Ramos (cell line): Measurements from ENCODE around the gene B3GALT6.

Experiments
- in situ Hi-C: fragments of 300-500 bp; cut with MboI; formaldehyde crosslinking; loops from one replicate; pipeline ENCODE4 v1.14.3; 2022; ENCODE audit warnings: low sequenced_read_pairs; ENCODE audit not compliant: unreplicated experiment

Gene B3GALT6

DNA sequence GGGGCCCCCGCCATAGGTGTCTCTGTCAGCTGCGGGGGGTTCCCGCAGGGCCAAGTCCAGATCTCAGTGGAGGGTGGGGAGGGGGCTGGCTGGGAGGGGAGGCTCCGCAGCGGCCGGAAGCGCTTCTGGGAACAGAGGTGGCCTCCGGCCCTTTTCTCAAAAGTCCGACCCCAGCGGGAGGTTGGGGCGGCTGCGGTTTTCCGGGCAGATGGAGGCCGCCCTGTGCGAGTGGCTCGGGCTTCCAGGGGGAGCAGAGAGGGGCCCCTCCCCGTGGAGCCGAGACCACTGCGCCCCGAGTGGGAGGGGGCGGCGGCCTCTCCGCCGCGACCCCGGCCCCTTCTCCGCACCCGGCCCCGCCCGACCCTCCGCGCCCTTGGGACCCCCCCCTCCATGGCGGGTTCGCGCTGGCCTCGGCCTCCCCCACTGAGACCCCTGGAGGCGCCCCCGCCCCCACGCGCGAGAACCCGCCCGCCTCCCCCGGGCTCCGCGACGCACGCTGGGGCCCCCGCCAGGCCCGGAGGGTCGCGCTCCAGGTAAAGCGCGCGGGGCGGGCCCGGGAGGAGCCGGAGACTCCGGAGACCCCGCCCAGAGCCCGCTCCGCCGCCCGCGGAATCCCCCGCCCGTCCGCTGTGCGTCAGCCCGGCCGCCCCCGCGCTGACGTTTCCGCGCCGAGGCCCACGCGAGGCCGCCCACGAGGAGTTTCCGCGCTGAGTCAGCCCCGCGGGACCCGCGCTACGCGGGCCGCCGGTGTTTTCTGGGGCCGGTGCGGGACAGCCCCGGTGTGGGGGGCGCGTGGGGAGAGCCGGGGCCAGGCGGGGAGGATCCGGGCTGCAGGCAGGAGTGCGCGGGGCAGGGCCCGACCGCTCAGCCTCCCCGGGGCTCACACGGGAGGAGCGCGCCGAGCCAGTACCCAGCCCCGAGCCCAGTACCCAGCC, 30.9 kb upstream of the B3GALT6 start:
- in situ Hi-C loops: no loop called here

DNA sequence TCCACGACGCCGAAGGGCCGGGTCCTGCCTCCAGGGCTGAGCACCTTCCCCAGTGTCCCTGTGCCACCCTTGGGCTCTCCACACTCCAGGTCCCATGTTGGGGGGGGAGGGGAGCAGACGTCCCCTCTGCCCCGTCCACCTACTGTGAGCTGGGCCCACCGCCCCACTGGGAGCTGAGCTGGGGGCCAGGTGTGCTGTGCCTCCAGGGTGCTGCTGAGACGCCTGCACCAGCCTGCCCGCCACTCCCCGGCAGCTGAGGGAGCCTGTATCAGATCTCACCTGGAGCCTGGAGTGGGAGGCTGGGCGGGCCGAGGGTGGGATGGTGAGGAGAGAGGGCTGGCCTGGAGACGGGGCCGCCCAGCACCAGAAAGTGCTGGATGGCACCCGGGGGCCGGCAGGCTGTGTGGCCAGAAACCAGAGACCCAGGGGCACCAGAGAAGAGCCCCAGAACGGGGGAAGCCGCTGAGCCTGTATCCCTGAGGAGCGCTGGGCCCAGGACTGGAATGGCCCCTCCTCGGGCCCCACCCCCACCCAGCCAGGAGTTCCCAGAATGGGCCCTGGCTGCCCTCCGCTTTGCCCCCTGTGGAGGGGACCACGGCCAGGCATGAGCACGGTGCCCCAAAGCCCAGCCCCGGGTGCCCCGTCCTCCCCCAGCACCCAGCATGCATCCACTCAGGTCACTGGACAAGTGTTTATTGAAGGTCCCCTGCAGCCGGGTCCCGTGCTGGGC, 29.0 kb upstream of the B3GALT6 start:
- in situ Hi-C loops: no loop called here

DNA sequence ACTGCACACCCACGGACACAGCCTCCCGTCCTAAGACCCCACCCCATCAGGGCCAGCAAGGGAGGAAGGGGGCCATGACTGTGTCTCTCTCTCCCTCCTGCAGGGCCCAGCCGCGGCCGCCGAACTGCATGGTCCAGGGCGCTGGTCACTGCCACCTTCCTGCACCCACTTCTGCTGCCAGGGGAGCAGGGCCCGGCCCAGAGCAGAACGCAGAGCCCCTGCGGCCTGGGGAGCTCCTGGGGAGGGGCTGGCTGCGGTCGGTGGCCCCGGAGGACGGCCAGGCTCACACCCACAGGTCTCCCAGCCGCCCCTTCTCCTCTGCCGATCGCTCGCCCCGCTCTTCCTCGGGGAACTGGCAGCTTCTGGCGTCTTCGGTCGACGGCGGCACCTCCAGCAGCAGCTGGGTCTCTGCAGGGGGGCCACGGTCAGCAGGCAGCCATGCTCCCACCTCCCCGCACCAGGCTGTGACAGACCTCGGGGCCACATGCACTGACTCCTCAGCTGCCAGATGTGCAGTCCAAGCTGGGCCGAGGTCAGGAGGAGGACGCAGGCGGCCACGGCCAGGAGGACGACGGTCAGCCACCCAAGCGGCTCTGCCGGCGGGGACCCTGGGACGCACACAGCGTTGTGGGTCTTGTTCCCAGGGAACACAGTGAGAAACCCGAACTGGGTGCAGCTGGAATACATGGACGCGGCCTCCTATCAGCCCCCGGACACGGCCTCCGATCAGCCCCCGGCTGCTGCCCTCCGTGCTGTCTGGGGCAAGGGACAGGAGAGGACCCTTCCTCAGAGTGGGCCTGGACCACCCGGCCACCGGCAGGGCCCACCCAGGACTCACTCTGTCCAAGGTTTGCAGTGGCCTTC, 28.2 kb upstream of the B3GALT6 start:
- in situ Hi-C loops: no loop called here

DNA sequence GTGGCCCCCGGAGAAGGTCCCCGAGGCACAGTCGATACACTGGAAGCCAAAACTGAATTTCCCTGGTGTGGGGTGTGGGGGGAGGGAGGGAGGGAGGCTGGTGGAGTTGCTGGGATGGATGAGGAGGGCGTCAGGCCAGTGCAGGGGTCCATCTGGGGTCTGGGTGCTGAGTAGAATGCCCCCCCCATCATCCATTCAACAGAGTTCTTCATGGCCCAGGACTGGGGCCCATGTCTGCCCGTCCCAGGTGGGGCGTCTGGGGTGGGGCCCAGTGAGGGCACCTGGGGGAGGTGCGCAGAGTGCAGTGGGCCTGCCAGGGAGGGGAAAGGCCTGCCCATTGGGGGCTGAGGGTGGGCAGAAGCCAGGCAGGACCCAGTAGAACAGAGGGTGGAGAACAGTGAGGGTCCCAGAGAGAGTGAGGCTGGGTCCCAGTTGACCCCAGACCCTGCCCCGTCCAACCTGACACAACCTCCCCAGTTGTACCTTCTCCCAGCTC, 27.6 kb upstream of the B3GALT6 start:
- in situ Hi-C loops: no loop called here

DNA sequence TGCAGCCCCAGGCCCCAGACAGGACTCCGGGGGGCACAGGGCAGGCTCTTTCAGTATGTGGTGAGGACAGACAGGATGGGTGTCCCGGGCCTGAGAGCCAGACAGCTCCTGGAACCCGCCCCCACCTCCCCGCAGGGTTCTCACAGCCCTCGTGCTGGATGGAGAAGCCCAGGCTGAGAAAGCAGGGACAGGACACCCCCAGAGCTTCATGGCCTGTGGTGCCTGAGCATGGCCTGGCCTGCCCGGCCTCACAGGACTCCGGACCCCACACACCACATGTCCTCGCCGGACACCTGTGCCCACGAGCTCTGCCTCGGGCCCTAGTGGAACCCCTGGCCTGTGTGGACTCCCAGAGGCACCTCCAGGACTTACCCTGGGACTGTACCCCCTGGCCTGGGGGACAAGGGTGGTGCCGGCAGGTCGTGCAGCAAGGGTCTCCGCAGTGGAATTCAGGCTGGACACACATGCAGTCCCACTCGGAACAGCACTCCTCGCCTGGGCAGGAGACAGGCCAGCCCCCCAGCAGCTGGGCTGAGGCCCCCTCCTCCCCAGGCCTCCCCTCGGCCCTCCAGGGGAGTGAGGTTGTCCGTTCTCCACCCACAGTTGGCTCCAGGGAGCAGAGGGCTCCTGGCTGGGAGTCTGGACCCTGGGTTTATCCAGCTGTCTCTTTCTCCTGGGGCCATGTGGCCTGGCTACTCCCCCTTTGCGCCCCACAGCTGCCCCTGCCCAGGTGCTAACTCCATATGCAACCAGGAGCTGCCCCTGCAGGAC, 26.9 kb upstream of the B3GALT6 start:
- in situ Hi-C loops: no loop called here

DNA sequence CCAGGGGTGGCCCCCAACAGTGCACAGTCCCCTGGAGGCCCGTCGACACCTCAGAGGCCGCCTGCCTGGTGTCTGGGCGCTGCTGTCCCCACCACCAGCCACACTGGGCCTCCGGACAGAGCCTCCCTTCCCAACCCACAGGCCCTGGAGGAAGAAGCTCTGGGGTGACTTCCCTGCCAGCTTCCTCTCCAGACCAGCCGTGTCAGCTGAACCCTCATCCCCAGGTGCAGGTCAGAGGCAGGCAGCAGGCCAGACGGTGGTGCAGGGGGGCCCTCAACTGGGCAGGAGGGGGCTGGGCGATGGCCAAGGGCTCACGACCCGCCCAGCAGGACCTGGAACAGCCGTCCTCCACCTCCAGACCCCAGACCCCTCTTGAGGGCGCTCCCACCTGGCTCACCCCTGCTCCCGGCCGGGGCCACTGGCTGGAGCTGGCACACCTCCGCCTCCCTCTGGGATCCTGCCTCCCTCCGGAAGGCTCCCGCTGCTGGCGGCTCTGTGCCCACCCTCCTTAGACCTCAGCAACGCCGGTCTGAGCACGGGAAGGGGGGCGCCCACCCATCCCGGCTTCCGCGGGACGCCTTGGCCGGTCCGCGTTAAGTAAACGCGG, 26.2 kb upstream of the B3GALT6 start:
- in situ Hi-C loops: no loop called here

DNA sequence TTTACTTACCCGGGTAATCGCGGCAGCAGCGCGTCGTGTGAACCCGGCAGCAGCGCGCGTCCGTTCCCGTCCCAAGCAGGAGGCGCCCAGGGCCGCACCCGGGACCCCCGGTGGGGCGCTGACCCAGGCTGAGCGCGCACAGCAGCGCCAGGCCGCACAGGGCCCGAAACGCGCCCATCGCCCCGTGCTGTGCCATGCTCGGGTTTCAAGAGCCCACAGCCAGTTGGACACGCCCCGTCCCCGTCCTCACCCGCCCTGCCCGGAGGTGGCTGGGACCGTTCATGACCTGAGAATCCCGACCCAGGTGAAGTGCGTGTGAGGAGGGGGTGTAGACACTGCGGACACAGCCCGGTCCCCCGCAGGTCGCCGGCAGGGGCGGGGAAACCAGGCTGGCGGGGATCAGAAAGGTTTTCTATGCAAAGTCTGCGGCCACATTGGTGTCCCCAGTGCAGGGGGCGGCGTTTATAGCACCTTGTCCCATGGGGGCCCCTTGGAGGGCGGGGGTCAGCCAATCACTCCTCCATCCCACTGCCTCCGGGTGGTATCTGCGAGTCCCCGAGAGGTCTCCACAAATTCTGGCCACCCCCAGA, 25.6 kb upstream of the B3GALT6 start, which contains the start of gene TNFRSF18:
Gene TNFRSF18 (minus strand): TSS at position 217 of the 590 bp plus-strand sequence. CDS start 21 bp downstream, at position 196.
- in situ Hi-C loops: no loop called here

DNA sequence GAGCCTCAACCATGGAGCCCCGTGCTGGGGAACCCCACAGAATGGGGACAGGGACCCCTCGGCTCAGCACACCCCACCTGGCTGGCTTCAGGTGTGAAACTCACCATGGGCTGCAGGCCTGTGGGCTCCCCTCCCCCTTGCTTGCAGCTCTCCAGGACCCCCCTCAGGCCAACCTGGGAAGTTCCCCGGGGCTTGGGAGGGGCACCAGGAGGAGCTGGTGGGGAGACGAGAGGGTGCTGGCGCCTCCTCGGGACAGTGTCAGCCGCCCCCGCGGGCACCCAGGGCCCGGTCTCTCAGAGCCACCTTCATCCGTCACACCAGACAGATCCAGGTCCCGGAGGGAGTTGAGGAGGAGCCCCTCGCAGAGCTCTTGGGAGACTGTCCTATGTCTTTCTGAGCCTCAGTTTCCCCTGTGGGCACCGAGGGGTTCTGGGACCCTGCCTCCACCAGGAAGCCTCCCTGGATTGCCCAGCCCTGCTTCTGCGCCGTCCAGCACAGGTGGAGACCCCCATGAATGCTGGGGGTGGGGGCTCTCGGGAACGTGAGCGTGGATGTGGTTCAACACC, 25.0 kb upstream of the B3GALT6 start:
- in situ Hi-C loops: no loop called here

DNA sequence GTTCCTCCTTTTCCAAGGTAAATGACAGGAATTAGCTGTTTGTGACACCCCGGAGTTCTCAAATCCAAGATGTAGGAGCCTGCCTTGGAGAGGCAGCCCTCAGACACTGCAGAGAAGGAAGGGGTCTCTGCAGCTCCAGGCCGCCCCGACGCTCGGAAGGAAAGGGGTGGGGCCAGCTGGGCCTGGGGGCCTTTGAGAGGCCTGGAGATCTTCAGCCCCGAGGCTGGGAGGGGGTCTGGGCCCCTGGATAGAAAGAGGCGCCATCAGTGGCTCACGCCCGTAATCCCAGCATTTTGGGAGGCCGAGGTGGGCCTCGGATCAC, 24.5 kb upstream of the B3GALT6 start:
- in situ Hi-C loops: no loop called here

DNA sequence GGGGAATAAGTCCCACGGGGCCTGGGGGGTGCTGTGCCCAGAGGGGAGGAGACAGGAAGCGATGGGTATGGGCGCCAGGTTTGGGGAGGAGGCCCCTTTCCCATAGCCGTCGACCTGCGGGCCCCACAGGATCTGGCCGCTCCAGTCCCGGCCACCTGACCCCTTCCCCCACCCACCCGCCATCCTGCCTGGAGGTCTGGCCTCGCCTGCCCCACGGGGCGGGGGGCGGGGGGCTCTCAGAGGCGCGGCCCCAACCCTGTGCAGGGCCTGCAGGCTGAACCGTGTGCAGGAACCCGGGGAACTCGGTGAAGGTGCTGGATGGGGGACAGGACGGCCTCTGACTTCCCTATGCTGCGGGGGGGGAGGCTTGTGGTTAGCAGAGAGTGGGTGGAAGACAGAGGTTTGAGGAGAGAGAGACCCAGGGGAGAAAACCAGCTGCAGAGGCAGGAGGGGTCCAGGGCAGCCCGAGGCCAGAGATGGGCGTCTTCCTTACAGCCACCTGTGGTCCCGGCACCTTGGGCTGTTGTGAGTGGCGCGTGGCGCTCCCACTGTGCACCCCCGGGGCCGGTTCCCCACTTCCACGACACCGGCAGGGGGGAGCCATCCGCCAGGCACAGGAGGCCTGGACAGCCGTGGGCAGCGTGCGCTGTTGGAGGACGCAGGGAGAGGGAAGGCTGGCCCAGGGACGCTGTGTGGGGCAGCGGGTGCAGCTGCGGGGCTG, 23.2 kb upstream of the B3GALT6 start:
- in situ Hi-C loops: no loop called here

DNA sequence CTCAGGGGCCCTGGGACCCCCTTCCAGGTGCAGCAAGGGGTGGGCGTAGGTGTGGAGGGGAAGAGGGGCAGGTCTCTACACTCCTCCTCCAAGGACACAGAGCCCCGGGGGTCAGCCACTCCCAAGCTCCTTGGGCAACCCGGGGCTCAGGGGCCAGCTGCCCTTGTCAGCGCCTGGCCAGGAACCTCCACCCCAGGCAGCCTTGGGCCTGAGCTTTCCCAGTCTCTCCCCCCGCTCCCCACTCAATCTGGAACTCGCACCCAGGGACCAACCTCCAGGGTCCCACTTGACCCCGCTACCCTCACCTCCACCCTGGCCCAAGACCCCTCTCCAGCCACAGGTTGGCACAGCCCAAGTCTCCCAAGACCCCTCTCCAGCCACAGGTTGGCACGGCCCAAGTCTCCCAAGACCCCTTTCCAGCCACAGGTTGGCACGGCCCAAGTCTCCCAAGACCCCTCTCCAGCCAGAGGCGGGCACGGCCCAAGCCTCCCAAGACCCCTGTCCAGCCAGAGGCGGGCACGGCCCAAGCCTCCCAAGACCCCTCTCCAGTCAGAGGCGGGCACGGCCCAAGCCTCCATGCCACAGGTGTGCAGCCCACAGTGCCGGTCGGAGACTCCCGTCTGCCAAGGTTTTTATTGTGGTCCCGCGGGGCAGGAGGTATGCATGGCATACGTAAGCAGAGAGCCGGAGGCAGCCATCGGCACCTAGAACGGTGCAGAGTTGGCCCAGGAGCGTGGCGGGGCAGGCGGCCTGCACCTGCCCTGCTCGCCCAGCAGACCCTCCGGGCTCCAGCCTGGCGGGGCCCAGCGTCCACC, 21.1 kb upstream of the B3GALT6 start:
- in situ Hi-C loops: no loop called here

DNA sequence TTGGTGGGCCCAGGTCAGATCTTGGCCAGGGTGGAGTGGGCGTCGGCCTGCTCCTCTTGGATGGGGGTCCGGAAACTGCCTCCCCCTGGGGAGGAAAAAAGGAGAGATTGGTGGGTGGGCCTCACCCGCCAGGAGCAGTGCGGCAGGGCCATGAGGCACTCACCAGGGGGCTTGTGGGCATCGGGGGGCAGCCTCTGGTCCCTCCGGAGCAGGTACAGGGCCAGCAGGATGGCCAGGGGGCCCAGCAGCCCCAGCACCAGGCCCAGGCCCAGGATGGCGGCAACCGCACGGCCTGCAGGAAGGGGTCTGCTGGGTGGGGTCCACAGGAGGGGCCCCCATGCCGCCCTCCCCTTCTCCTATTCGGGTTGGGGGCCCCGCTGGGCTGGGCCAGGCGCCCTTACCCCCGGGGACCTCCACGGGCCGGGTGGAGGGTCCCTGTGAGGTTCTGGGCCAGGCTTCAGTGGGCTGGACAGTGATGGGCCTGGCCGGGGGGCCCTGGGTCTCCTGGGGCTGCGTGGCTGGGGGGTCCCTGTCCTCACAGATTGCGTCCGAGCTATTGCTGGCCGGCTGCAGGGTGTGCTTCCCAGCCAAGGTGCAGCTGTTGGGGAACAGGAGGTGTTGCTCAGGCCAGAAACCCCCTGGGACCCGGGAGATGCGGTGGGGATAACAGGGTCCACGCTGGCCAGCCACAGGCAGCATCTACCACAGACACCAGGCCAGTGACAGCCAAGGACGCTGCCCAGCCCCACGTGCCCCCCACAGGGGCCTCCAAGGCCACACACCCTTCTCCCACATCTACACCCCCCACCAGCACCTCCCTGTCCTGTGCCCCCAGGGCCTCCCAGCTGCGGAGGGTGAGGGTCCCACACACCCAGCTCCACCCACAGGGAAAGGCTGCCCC, 20.2 kb upstream of the B3GALT6 start:
- in situ Hi-C loops: no loop called here

DNA sequence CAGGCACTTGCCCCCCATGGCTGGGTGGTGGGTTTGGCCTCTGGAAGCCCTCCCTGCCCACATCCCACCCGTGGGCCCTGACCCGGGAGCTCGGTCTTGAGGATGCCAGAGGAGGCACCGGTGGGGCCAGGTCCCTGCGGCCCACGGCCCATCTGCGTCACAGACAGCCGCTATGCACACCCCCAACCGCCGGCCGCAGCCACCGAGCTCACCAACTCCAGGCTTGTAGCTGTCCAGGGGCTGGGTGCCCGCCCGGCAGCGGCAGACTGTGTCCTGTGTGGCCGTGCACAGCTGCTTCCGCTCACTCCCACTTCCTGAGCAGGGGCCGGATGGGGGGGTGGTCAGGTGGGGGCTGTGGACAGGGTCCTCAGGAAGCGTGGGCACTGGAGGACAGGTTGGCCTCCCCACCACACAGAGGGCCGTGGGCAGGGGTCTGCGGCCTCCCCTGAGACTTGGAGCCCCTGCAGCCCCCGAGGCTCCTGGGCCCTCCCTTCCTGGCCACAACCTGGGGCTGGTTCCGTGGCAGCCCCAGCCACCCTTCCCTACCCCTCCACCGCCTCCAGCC, 19.2 kb upstream of the B3GALT6 start:
- in situ Hi-C loops: no loop called here

DNA sequence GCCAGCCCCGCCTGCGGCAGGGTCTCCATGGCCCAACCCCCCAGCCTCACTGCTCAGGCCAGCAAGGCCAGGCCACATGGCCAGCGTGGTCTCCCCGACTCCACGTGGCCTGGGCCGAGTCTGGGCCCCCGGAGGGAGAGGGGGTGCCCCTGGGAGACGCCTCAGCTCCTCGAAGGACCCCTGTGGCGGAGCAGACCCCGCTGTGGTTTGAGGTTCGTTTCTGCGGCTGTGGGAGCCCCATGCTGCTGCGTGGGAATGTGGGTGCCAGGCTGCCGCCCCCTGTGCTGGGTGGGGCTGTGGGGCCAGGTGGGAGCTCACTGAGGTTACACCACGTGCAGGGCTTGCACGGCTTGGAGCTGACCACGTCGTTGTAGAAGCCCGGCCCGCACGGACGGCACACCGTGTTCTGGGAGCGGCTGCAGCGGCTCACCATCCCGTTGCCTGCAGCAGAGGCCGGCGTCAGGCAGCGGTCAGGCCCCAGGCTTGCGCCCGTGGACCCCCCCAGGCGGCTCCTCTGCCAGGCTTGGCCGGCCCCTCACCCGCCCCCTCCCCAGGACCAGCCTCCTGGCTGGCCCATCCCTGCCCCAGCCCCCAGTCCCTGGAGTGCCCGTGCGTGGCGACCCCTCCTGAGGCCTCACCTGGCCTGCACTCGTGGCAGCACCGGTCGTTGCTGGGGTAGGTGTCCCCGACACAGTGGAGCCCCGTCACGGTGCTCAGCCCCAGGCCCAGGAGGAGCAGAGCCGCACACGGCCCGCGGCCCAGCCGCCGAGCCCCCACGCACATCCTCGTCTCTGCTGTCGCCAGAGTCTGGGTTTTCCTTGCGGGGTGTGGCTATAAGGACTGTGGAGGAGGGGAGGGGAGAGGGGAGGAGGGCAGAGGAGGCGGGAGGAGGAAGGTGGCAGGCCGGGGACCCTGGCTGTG, 18.4 kb upstream of the B3GALT6 start, which contains the start of gene TNFRSF4:
Gene TNFRSF4 (minus strand): TSS at position 809 of the 921 bp plus-strand sequence. CDS start 26 bp downstream, at position 783.
- in situ Hi-C loops: no loop called here
